ENCODE data around the gene FAM184B.

DNA sequence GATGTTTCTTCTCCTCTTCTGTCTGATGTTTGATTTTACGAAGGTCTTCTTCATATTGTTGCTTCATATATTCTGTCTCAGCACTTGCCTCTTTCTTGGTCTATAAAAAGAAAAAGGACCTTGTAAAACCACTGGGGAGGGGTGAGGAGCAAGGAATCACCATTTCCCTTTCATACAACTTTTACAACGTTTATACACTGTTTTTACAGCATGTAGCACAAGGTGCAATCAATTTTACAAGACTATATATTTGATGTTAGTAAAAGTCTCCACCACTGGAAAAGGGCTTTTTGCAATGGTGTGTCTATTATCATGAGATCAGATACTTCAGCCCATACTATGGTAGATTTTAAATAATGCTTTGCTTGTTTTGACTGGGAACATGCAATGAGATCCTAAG, 76.3 kb downstream of the FAM184B start:
- TF ChIP-seq POLR2AphosphoS5 (IDR thresholded peaks at IDR 0.05) (no peak), RAD21 (conservative IDR thresholded peaks at IDR 0.05) (no peak)

All from neural cell (in vitro differentiated cells).